AG04450 (cell line): ENCODE measurements around the gene RNF111. TPM values are rescaled to one million over a fixed set of nuclear protein-coding genes. Genes with fewer than 3 reads are reported as not detected.

Experiments
- CTCF ChIA-PET: fragments of 300-600, 350-600 bp; formaldehyde crosslinking; extraction: SDS; loops from one replicate; lab custom pipeline; 2022; ENCODE audit warnings: antibody characterized with exemption, inconsistent platforms; lab: Charles Lee
- POLR2A ChIA-PET: fragments of 350-600 bp; formaldehyde crosslinking; extraction: SDS; loops from one replicate; lab custom pipeline; 2021; ENCODE audit warnings: antibody characterized with exemption, inconsistent platforms; lab: Yijun Ruan, JAX
- DNase-seq: peaks from one replicate; pipeline ENCODE4 v3.0.0-alpha.2; 2011; ENCODE audit warnings: low read depth, low spot score
- H3K27ac ChIP-seq: one replicate; pipeline ENCODE4 v1.5.1; 2012; ENCODE audit warnings: low read depth, low read length, control low read depth
- H3K27me3 ChIP-seq: one replicate; pipeline ENCODE4 v1.6.0; 2012; ENCODE audit warnings: low read length; ENCODE audit not compliant: control insufficient read depth, insufficient read depth
- H3K4me3 ChIP-seq: 2 replicates; pipeline ENCODE4 v1.5.1; 2011; ENCODE audit warnings: mild to moderate bottlenecking, low read depth, low read length, control low read depth
- H3K9me3 ChIP-seq: 2 replicates; pipeline ENCODE4 v1.5.1; 2012; ENCODE audit warnings: low read length; ENCODE audit not compliant: control insufficient read depth, insufficient read depth
- CTCF ChIP-seq: IDR thresholded peaks from 2 replicates; pipeline ENCODE4 v1.5.1; 2011; ENCODE audit warnings: low read depth, low read length, control low read depth, inconsistent platforms
- polyA minus RNA-seq: library from RNA; depleted of rRNA, polyadenylated mRNA; stranded (reverse); fragments of >200 nt; gene quantifications from 2 replicates; pipeline ENCODE4 v1.2.3, GENCODE V29; 2011; rRNA and poly(A)+ RNA removed
- polyA plus RNA-seq: library from polyadenylated mRNA; depleted of rRNA; stranded (reverse); fragments of >200 nt; gene quantifications from 2 replicates; pipeline ENCODE4 v1.2.3, GENCODE V29; 2011; rRNA removed

The RNF111 gene
- polyA plus RNA-seq (23.7 and 24.4 TPM in 2 replicates), polyA minus RNA-seq (86.0 and 97.3 TPM in 2 replicates)

GRCh38 chr15:58987491-58988005 lies at the start of gene RNF111:
Gene RNF111 (plus strand): TSS chr15:58987663. CDS start chr15:59030823, 43,160 bp downstream.
- TF ChIP-seq CTCF = no peak
- Histone ChIP-seq H3K27ac (peak within 1 kb of the TSS; percentile 77), H3K4me3 (peak within 1 kb of the TSS; percentile 99), H3K27me3 (no peaks in the 10 kb centered on the region), H3K9me3 (no peaks in the 10 kb centered on the region; the same call in 1 of the 2 replicates)
- POLR2A ChIA-PET = interaction anchor here (0.7 kb wide), 1 partner anchor 541 kb away, joined by 3 read pairs; no protein-coding TSS in a partner anchor
- DNase-seq = peak; percentile 87
- CTCF ChIA-PET = interaction anchor here (0.6 to 1.0 kb wide), 3 partner anchors 139 to 917 kb away, joined by 3 read pairs; no protein-coding TSS in a partner anchor

GRCh38 chr15:58947179-58947578 lies 40.3 kb upstream of the RNF111 start:
- POLR2A ChIA-PET = no interaction called here
- no peaks in the 10 kb centered on the region for H3K9me3 ChIP-seq
- CTCF ChIA-PET = no interaction called here
- no peak overlapping the region for H3K27ac ChIP-seq
- H3K4me3 ChIP-seq = no peak overlapping the region
- DNase-seq = no peak
- TF ChIP-seq CTCF = no peak
- H3K27me3 ChIP-seq = no peaks in the 10 kb centered on the region

- CTCF ChIA-PET = interaction anchor here (1.1 kb wide), 1 partner anchor 29 kb away, joined by 4 read pairs; no protein-coding TSS in a partner anchor
- POLR2A ChIA-PET = interaction anchor here (0.5 to 0.6 kb wide), 2 partner anchors 16 to 28 kb away, joined by 3 to 5 read pairs; no protein-coding TSS in a partner anchor
- Histone ChIP-seq H3K27ac (no peak overlapping the region), H3K27me3 (no peaks in the 10 kb centered on the region), H3K4me3 (no peak overlapping the region), H3K9me3 (no peaks in the 10 kb centered on the region)
- no peak for TF ChIP-seq CTCF
- peak; percentile 30 for DNase-seq
These were observed 36.0 kb upstream of the RNF111 start for GRCh38 chr15:58951388-58952007.

- Histone ChIP-seq H3K27ac (no peak overlapping the region), H3K27me3 (no peaks in the 10 kb centered on the region), H3K4me3 (no peak overlapping the region), H3K9me3 (no peaks in the 10 kb centered on the region)
- no peak for DNase-seq
- CTCF ChIA-PET = interaction anchor here (0.8 to 1.6 kb wide), 3 partner anchors 10 to 541 kb away, joined by 3 to 4 read pairs (median 4); no protein-coding TSS in a partner anchor
- no peak for TF ChIP-seq CTCF
- POLR2A ChIA-PET = interaction anchor here (0.8 kb wide), 1 partner anchor 14 kb away, joined by 6 read pairs; no protein-coding TSS in a partner anchor
These were observed 34.7 kb upstream of the RNF111 start for GRCh38 chr15:58952751-58953150.
